K562 (cell line): ENCODE measurements around the gene SCARF2. TPM values are rescaled to one million over a fixed set of nuclear protein-coding genes. Genes with fewer than 3 reads are reported as not detected.

Source experiments
- ATF1 ChIP-seq, 2 experiments: fragments of 450-650 bp in 1 of 2; IDR thresholded peaks; 2 replicates each; pipeline ENCODE4 v1.6.1; 2016; ENCODE audit warnings: missing compliant biosample characterization in 1 of 2, missing genetic modification characterization in 1 of 2
- CBFA2T2 ChIP-seq: fragments of 450-650 bp; conservative IDR thresholded peaks from 2 replicates; pipeline ENCODE4 v1.6.1; 2017; ENCODE audit warnings: mild to moderate bottlenecking
- CBFA2T3 ChIP-seq: fragments of 450-650 bp; IDR thresholded peaks from 2 replicates; pipeline ENCODE4 v1.6.1; 2017
- CHCHD3 ChIP-seq: fragments of 250-450 bp; sonication (Bioruptor Pico); IDR thresholded peaks from 2 replicates; pipeline ENCODE4 v2.1.2; 2022; ENCODE audit warnings: mild to moderate bottlenecking
- ELF2 ChIP-seq: fragments of 250-450 bp; sonication (Bioruptor Pico); IDR thresholded peaks from 2 replicates; pipeline ENCODE4 v1.5.0; 2021; ENCODE audit warnings: mild to moderate bottlenecking
- HMG20A ChIP-seq: fragments of 450-650 bp; formaldehyde crosslinking; conservative IDR thresholded peaks from 2 replicates; pipeline ENCODE4 v1.4.0; 2020; ENCODE audit warnings: mild to moderate bottlenecking, mixed read lengths
- KAT2B ChIP-seq: IDR thresholded peaks from one replicate; pipeline ENCODE4 v1.6.1; 2012; ENCODE audit warnings: low read depth, mild to moderate bottlenecking, control low read depth, inconsistent platforms, low read length, moderate library complexity
- MAFG ChIP-seq: fragments of 450-650 bp; conservative IDR thresholded peaks from 2 replicates; pipeline ENCODE4 v1.6.1; 2016; ENCODE audit warnings: missing genetic modification characterization, missing compliant biosample characterization
- MCM2 ChIP-seq: fragments of 450-650 bp; IDR thresholded peaks from 2 replicates; pipeline ENCODE4 v1.6.1; 2017; ENCODE audit warnings: low read depth, mild to moderate bottlenecking
- MCM7 ChIP-seq, 2 experiments: fragments of 450-650 bp; IDR thresholded peaks; 2 replicates each; pipeline ENCODE4 v1.6.1; 2016 to 2018
- MED1 ChIP-seq: sonication (generic); formaldehyde crosslinking; IDR thresholded peaks from 2 replicates; pipeline ENCODE4 v1.8.1; 2023; ENCODE audit warnings: missing genetic modification reagents, borderline replicate concordance
- PML ChIP-seq: IDR thresholded peaks from 2 replicates; pipeline ENCODE4 v1.6.1; 2012; ENCODE audit warnings: low read length, inconsistent platforms
- RHOXF2B ChIP-seq: fragments of 250-450 bp; sonication (Bioruptor Pico); conservative IDR thresholded peaks from 2 replicates; pipeline ENCODE4 v1.5.1; 2021
- TCF3 ChIP-seq: sonication (generic); formaldehyde crosslinking; IDR thresholded peaks from 2 replicates; pipeline ENCODE4 v1.4.0; 2020; ENCODE audit warnings: mild to moderate bottlenecking, missing genetic modification reagents
- ZNF143 ChIP-seq: sonication (generic); formaldehyde crosslinking; IDR thresholded peaks from 2 replicates; pipeline ENCODE4 v1.9.0; 2022; ENCODE audit warnings: mild to moderate bottlenecking, missing genetic modification reagents
- ZNF184 ChIP-seq: sonication (generic); formaldehyde crosslinking; IDR thresholded peaks from 2 replicates; pipeline ENCODE4 v1.5.0; 2020; ENCODE audit warnings: missing genetic modification reagents
- ZNF24 ChIP-seq: fragments of 450-650 bp; IDR thresholded peaks from 2 replicates; pipeline ENCODE4 v1.6.1; 2016
- ZNF57 ChIP-seq: fragments of 450-650 bp; formaldehyde crosslinking; IDR thresholded peaks from 2 replicates; pipeline ENCODE4 v1.4.0; 2020; ENCODE audit warnings: mild to moderate bottlenecking, moderate library complexity
- polyA plus RNA-seq, 8 experiments: library from polyadenylated mRNA; depleted of rRNA in 4 of 8; stranded (reverse) in 5 of 8; unstranded in 3 of 8; fragments of >200 nt; fragmentation: Nextera tagmentation in 2 of 8; fragmentation: Illumina TruSeq in 1 of 8; extraction: Ambion mirVana in 2 of 8; extraction: Trizol in 1 of 8; gene quantifications; 2 replicates each; pipeline versions ENCODE4 v1.2.1 to v1.2.3, GENCODE V29; 2011 to 2014; ENCODE audit warnings: inconsistent platforms in 1 of 8, missing spikeins in 1 of 8
- total RNA-seq, 7 experiments: library from RNA; depleted of rRNA in 6 of 7; stranded (reverse); fragments of >200 nt in 6 of 7; fragmentation: Illumina TruSeq in 2 of 7; extraction: Trizol in 2 of 7; gene quantifications; 2 replicates each; pipeline versions ENCODE4 v1.2.1 to v1.2.3, GENCODE V29; 2011 to 2021; ENCODE audit warnings: low replicate concordance in 1 of 7
- TF ChIP-seq, protein P1 (sequence below): sonication (generic); formaldehyde crosslinking; IDR thresholded peaks from 2 replicates; pipeline ENCODE4 v1.8.1; 2023; ENCODE audit warnings: missing genetic modification reagents, mild to moderate bottlenecking, borderline replicate concordance
- TF ChIP-seq, protein P2 (sequence below): sonication (generic); formaldehyde crosslinking; IDR thresholded peaks from 2 replicates; pipeline ENCODE4 v1.8.0; 2022; ENCODE audit warnings: missing genetic modification reagents, mild to moderate bottlenecking, moderate library complexity, borderline replicate concordance
- TF ChIP-seq, protein P3 (sequence below): fragments of 250-450 bp; sonication (Bioruptor Pico); IDR thresholded peaks from 2 replicates; pipeline ENCODE4 v1.8.0; 2022; ENCODE audit warnings: inconsistent platforms
- TF ChIP-seq, protein P4 (sequence below): sonication (generic); formaldehyde crosslinking; IDR thresholded peaks from 2 replicates; pipeline ENCODE4 v1.8.1; 2022; ENCODE audit warnings: missing genetic modification reagents

SCARF2 gene
- total and polyA plus RNA-seq, 9 of the 15 experiments (the other 6 are each of a cell fraction or from before 2014, with no cell fraction given): 0.06 to 0.32 (median 0.21) TPM; not detected in 5

DNA sequence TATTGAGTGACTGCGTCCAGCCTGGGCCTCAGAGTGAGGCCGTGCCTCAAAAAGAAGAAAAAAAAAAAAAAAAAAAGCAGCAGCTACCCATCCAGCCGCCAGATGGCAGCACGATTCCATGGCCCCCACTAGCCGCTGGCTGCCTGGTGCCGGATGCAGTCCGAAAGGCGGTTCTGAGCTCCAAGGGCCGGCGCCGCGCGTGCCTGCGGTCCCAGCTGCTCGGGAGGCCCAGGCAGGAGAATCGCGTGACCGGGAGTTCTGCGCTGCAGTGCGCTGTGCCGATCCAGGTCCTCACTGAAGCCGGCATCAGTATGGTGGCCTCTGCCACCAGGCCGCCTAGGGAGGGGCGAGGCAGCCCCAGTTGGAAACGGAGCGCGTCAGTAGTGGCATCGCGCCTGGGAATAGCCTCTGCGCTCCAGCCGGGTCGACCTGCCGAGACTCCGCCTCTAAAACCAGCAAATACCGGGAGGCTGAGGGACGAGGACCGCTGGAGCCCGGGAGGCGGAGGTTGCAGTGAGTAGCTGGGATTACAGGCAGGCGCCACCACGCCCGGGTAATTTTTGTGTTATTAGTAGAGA is 19.3 kb downstream of the SCARF2 start (continued):
- TF ChIP-seq, protein P1, sequence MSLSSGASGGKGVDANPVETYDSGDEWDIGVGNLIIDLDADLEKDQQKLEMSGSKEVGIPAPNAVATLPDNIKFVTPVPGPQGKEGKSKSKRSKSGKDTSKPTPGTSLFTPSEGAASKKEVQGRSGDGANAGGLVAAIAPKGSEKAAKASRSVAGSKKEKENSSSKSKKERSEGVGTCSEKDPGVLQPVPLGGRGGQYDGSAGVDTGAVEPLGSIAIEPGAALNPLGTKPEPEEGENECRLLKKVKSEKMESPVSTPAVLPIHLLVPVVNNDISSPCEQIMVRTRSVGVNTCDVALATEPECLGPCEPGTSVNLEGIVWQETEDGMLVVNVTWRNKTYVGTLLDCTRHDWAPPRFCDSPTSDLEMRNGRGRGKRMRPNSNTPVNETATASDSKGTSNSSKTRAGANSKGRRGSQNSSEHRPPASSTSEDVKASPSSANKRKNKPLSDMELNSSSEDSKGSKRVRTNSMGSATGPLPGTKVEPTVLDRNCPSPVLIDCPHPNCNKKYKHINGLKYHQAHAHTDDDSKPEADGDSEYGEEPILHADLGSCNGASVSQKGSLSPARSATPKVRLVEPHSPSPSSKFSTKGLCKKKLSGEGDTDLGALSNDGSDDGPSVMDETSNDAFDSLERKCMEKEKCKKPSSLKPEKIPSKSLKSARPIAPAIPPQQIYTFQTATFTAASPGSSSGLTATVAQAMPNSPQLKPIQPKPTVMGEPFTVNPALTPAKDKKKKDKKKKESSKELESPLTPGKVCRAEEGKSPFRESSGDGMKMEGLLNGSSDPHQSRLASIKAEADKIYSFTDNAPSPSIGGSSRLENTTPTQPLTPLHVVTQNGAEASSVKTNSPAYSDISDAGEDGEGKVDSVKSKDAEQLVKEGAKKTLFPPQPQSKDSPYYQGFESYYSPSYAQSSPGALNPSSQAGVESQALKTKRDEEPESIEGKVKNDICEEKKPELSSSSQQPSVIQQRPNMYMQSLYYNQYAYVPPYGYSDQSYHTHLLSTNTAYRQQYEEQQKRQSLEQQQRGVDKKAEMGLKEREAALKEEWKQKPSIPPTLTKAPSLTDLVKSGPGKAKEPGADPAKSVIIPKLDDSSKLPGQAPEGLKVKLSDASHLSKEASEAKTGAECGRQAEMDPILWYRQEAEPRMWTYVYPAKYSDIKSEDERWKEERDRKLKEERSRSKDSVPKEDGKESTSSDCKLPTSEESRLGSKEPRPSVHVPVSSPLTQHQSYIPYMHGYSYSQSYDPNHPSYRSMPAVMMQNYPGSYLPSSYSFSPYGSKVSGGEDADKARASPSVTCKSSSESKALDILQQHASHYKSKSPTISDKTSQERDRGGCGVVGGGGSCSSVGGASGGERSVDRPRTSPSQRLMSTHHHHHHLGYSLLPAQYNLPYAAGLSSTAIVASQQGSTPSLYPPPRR (CRISPR knock-in tag): peak; percentile 13; the same call in 1 of the 2 replicates
- no peak for TF ChIP-seq HMG20A (CRISPR knock-in tag)
- TF ChIP-seq, protein P2, sequence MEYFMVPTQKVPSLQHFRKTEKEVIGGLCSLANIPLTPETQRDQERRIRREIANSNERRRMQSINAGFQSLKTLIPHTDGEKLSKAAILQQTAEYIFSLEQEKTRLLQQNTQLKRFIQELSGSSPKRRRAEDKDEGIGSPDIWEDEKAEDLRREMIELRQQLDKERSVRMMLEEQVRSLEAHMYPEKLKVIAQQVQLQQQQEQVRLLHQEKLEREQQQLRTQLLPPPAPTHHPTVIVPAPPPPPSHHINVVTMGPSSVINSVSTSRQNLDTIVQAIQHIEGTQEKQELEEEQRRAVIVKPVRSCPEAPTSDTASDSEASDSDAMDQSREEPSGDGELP: peak; percentile 96
- no peak for TF ChIP-seq MCM7 (IDR thresholded peaks at IDR 0.05)
- no peak; the same call in 1 of the 2 replicates for TF ChIP-seq ZNF184 (CRISPR knock-in tag)
- TF ChIP-seq ZNF57 (CRISPR knock-in tag): peak; percentile 84; the same call in 1 of the 2 replicates
- peak; percentile 27; the same call in 1 of the 2 replicates for TF ChIP-seq CBFA2T3
- TF ChIP-seq MED1: no peak
- TF ChIP-seq ELF2: no peak; the same call in none of the 2 replicates
- TF ChIP-seq ZNF143: no peak; the same call in 1 of the 2 replicates
- no peak for TF ChIP-seq KAT2B
- TF ChIP-seq MCM2: no peak
- TF ChIP-seq, protein P3, sequence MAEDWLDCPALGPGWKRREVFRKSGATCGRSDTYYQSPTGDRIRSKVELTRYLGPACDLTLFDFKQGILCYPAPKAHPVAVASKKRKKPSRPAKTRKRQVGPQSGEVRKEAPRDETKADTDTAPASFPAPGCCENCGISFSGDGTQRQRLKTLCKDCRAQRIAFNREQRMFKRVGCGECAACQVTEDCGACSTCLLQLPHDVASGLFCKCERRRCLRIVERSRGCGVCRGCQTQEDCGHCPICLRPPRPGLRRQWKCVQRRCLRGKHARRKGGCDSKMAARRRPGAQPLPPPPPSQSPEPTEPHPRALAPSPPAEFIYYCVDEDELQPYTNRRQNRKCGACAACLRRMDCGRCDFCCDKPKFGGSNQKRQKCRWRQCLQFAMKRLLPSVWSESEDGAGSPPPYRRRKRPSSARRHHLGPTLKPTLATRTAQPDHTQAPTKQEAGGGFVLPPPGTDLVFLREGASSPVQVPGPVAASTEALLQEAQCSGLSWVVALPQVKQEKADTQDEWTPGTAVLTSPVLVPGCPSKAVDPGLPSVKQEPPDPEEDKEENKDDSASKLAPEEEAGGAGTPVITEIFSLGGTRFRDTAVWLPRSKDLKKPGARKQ (CRISPR knock-in tag): no peak
- 0 out of 2 replicates have a peak, but pooled peaks have one; percentile 43 for TF ChIP-seq PML
- no peak for TF ChIP-seq RHOXF2B (CRISPR knock-in tag)
- TF ChIP-seq MAFG (tag): no peak
- 0 out of 2 replicates have a peak, but pooled peaks have one; percentile 21 for TF ChIP-seq CBFA2T2
- TF ChIP-seq CHCHD3 (CRISPR knock-in tag): peak; percentile 88
- TF ChIP-seq, protein P4, sequence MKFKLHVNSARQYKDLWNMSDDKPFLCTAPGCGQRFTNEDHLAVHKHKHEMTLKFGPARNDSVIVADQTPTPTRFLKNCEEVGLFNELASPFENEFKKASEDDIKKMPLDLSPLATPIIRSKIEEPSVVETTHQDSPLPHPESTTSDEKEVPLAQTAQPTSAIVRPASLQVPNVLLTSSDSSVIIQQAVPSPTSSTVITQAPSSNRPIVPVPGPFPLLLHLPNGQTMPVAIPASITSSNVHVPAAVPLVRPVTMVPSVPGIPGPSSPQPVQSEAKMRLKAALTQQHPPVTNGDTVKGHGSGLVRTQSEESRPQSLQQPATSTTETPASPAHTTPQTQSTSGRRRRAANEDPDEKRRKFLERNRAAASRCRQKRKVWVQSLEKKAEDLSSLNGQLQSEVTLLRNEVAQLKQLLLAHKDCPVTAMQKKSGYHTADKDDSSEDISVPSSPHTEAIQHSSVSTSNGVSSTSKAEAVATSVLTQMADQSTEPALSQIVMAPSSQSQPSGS: no peak
- TF ChIP-seq ZNF24: peak; percentile 73
- TF ChIP-seq TCF3 (CRISPR knock-in tag): no peak
- TF ChIP-seq ATF1 (CRISPR knock-in tag; IDR thresholded peaks at IDR 0.05): no peak
- peak; percentile 79 for TF ChIP-seq ATF1 (tag; IDR thresholded peaks at IDR 0.05)
